ENCODE results near the gene TMBIM6.

DNA sequence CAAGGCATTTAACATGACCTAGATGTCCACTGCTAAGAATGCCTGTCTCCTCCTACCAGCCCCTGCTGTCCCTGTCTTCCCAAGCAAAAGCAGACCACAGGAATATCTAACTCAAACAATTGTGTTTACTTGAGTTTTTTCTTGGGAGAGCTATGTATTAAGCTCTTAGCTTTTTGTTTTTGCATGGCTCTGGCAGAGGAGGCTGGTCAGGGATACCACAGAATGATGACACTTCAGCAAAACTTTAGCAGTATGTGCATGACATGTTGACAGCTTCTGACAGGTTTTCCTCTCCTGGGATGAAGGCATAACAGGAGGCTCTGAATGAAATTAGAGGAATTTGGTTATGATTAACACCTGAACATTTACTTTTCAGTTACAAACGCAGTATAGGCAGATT is 6.9 kb downstream of the TMBIM6 start:
- TF ChIP-seq, protein P1, sequence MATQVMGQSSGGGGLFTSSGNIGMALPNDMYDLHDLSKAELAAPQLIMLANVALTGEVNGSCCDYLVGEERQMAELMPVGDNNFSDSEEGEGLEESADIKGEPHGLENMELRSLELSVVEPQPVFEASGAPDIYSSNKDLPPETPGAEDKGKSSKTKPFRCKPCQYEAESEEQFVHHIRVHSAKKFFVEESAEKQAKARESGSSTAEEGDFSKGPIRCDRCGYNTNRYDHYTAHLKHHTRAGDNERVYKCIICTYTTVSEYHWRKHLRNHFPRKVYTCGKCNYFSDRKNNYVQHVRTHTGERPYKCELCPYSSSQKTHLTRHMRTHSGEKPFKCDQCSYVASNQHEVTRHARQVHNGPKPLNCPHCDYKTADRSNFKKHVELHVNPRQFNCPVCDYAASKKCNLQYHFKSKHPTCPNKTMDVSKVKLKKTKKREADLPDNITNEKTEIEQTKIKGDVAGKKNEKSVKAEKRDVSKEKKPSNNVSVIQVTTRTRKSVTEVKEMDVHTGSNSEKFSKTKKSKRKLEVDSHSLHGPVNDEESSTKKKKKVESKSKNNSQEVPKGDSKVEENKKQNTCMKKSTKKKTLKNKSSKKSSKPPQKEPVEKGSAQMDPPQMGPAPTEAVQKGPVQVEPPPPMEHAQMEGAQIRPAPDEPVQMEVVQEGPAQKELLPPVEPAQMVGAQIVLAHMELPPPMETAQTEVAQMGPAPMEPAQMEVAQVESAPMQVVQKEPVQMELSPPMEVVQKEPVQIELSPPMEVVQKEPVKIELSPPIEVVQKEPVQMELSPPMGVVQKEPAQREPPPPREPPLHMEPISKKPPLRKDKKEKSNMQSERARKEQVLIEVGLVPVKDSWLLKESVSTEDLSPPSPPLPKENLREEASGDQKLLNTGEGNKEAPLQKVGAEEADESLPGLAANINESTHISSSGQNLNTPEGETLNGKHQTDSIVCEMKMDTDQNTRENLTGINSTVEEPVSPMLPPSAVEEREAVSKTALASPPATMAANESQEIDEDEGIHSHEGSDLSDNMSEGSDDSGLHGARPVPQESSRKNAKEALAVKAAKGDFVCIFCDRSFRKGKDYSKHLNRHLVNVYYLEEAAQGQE (IDR thresholded peaks at IDR 0.05; ENCODE audit: insufficient read depth in 1 of 2, low read depth in 2 of 2, low read length in 2 of 2): no peak
- TF ChIP-seq SIN3A (IDR thresholded peaks at IDR 0.05; ENCODE audit: borderline replicate concordance, insufficient read depth, low read length) (no peak), TAF1 (IDR thresholded peaks at IDR 0.05; ENCODE audit: borderline replicate concordance, insufficient read depth, low read length) (no peak)

All from PFSK-1 (cell line).